B cell (primary cell): ENCODE results near the gene PPP1R14C. TPM values are rescaled to one million over a fixed set of nuclear protein-coding genes. Genes with fewer than 3 reads are reported as not detected.

Experiments used
- ATAC-seq: fragments of 200-7000 bp; cut with Tn5 transposase; one replicate; pipeline ENCODE4 v1.10.0; 2021; ENCODE audit warnings: low read depth, mild to moderate bottlenecking, moderate number of reproducible peaks, moderate library complexity
- CTCF ChIA-PET: fragments of 350-600 bp; sonication (Branson Sonifier 250); formaldehyde crosslinking; loops from one replicate; lab custom pipeline; 2021; ENCODE audit warnings: antibody characterized with exemption, inconsistent platforms; lab: Charles Lee
- POLR2A ChIA-PET: fragments of 350-600 bp; sonication (Branson Sonifier 250); formaldehyde crosslinking; loops from one replicate; lab custom pipeline; 2021; ENCODE audit warnings: antibody characterized with exemption; lab: Charles Lee
- DNase-seq: peaks from one replicate; pipeline ENCODE4 v3.0.0; 2013
- H2AFZ ChIP-seq: 2 replicates; pipeline ENCODE4 v1.6.1; 2012; ENCODE audit warnings: mild to moderate bottlenecking, low read depth, low read length; ENCODE audit not compliant: insufficient read depth, poor library complexity, severe bottlenecking
- H3K27ac ChIP-seq, 2 donors: 1 replicate in 1 of 2; 2 replicates in 1 of 2; pipeline ENCODE4 v1.5.1; 2012 to 2013; ENCODE audit warnings: low read length in 2 of 2, mild to moderate bottlenecking in 2 of 2, moderate library complexity in 1 of 2
- H3K27me3 ChIP-seq, 4 experiments: fragments of 200-600 bp in 1 of 4; sonication (generic) in 1 of 4; replicated peaks in 1 of 4; 1 replicate in 2 of 4; 2 replicates in 2 of 4; pipeline versions ENCODE4 v1.6.1 to v1.7.0; 2013 to 2016; ENCODE audit warnings: low read length in 3 of 4, mild to moderate bottlenecking in 2 of 4, mixed read lengths in 1 of 4, moderate library complexity in 1 of 4; ENCODE audit not compliant: insufficient read depth in 4 of 4, control insufficient read depth in 3 of 4; ENCODE audit errors: control extremely low read depth in 1 of 4
- H3K36me3 ChIP-seq, 2 experiments: replicated peaks in 1 of 2; 1 replicate in 1 of 2; 2 replicates in 1 of 2; pipeline versions ENCODE4 v1.6.1 to v1.7.1; 2013; ENCODE audit warnings: low read length in 1 of 2; ENCODE audit not compliant: insufficient read depth in 2 of 2, control insufficient read depth in 1 of 2; ENCODE audit errors: control extremely low read depth in 1 of 2, extremely low read depth in 1 of 2
- H3K4me1 ChIP-seq, 2 donors: fragments of 200-600 bp in 1 of 2; sonication (generic) in 1 of 2; 1 replicate in 1 of 2; 2 replicates in 1 of 2; pipeline versions ENCODE4 v1.5.1 to v1.6.1; 2013 to 2017; ENCODE audit warnings: low read length in 2 of 2; ENCODE audit not compliant: control insufficient read depth in 2 of 2, insufficient read depth in 2 of 2
- H3K4me2 ChIP-seq: replicated peaks from 2 replicates; pipeline ENCODE3; 2012; ENCODE audit warnings: mild to moderate bottlenecking, low read depth, low read length; ENCODE audit not compliant: poor library complexity, severe bottlenecking
- H3K4me3 ChIP-seq, 5 experiments: fragments of 200-600 bp in 1 of 5; sonication (generic) in 1 of 5; 1 replicate in 3 of 5; 2 replicates in 2 of 5; pipeline versions ENCODE4 v1.5.1 to v1.7.0; 2011 to 2016; ENCODE audit warnings: low read length in 4 of 5, mild to moderate bottlenecking in 4 of 5, low read depth in 2 of 5, control low read depth in 1 of 5, moderate library complexity in 1 of 5; ENCODE audit not compliant: insufficient read depth in 1 of 5; ENCODE audit errors: control extremely low read depth in 1 of 5, extremely low read depth in 1 of 5
- H3K79me2 ChIP-seq: fragments of 200-600 bp; sonication (generic); one replicate; pipeline ENCODE4 v1.6.0; 2016; ENCODE audit warnings: low read length; ENCODE audit not compliant: control insufficient read depth, insufficient read depth
- H3K9ac ChIP-seq: fragments of 200-600 bp; sonication (generic); 2 replicates; pipeline ENCODE4 v1.6.1; 2017; ENCODE audit warnings: mild to moderate bottlenecking, low read length, moderate library complexity
- H3K9me3 ChIP-seq, 3 donors: one replicate each; pipeline versions ENCODE4 v1.6.1 to v1.7.1; 2013; ENCODE audit warnings: low read length in 2 of 3; ENCODE audit not compliant: control insufficient read depth in 2 of 3, insufficient read depth in 1 of 3; ENCODE audit errors: control extremely low read depth in 1 of 3
- H4K20me1 ChIP-seq: 2 replicates; pipeline ENCODE4 v1.6.0; 2012; ENCODE audit warnings: mild to moderate bottlenecking, low read length; ENCODE audit not compliant: insufficient read depth, control insufficient read depth, poor library complexity, severe bottlenecking
- H3K27ac Mint-ChIP-seq: one replicate; pipeline ENCODE4 v1.8.0; 2021; ENCODE audit warnings: mixed read lengths
- H3K27me3 Mint-ChIP-seq: one replicate; pipeline ENCODE4 v1.8.0; 2021; ENCODE audit warnings: mixed read lengths
- H3K4me1 Mint-ChIP-seq: one replicate; pipeline ENCODE4 v1.8.0; 2021; ENCODE audit warnings: mixed read lengths
- H3K4me3 Mint-ChIP-seq: one replicate; pipeline ENCODE4 v1.8.0; 2021; ENCODE audit warnings: mixed read lengths
- H3K9me3 Mint-ChIP-seq: one replicate; pipeline ENCODE4 v1.8.0; 2022; ENCODE audit warnings: mixed read lengths; ENCODE audit not compliant: insufficient read depth
- EZH2 ChIP-seq: IDR thresholded peaks from 2 replicates; pipeline ENCODE4 v1.6.1; 2012; ENCODE audit warnings: borderline replicate concordance, low read depth, mild to moderate bottlenecking, moderate library complexity, low read length; ENCODE audit not compliant: insufficient read depth, poor library complexity, severe bottlenecking
- WGBS: methylation state at CpG from one replicate; pipeline ENCODE4 v1.1.5; 2013; ENCODE audit warnings: missing lambda C conversion rate; ENCODE audit not compliant: insufficient coverage; 5-methylcytosine and 5-hydroxymethylcytosine counted together
- intact Hi-C: fragments of 100-400 bp; cut with micrococcal nuclease; formaldehyde crosslinking; loops from one replicate; pipeline ENCODE4 v1.10.0; 2022
- polyA plus RNA-seq: library from polyadenylated mRNA; depleted of rRNA; stranded (reverse); fragments of >200 nt; gene quantifications from 2 replicates; pipeline ENCODE4 v1.2.3, GENCODE V29; 2012
- total RNA-seq, 2 donors: library from RNA; stranded (reverse); fragments of 120-200 nt in 1 of 2; gene quantifications; 1 replicate in 1 of 2; 2 replicates in 1 of 2; pipeline versions ENCODE4 v1.2.3 to v1.2.4, GENCODE V29; 2013 to 2022
- TF ChIP-seq, protein P1 (sequence below): fragments of 200-600 bp; IDR thresholded peaks from one replicate; pipeline ENCODE4 v1.8.0; 2022; ENCODE audit warnings: antibody characterized with exemption, mild to moderate bottlenecking

The PPP1R14C gene
- total and polyA plus RNA-seq, 2 donors (not counting 1 experiment from before 2014, with no cell fraction given), result not detected

DNA sequence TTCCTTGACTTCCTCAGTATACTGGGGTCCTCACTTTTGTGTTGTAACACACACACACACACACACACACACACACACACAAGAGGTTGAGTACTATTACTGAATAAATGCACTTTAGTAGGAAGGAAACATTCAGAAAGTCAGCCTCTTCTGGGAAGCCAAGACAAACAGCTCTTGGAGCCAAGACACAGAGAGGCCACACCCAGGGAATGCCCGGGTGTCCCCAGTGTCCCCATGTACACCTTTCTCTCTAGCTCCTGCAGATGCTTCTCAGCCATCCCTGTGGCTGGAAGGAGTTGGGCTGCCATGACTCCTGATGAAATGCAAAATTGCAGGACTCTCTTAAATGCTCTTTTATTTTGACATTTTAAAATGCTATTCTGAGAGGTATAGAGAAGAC, 70.5 kb downstream of the PPP1R14C start:
- no peak overlapping the region for H3K27ac ChIP-seq
- intact Hi-C loops, result no loop called here
- Mint-ChIP-seq H3K9me3 (no peaks in the 10 kb centered on the region), H3K4me3 (no peak overlapping the region), H3K4me1 (peaks cover 10% of the 10 kb centered on the region), H3K27ac (no peak overlapping the region), H3K27me3 (peaks cover 4% of the 10 kb centered on the region)
- H3K4me2 ChIP-seq, result peak overlapping the region; percentile 17
- ATAC-seq, result no peak
- H3K27me3 ChIP-seq, result peaks cover 0 to 5% (median 1%) of the 10 kb centered on the region in 4 experiments
- TF ChIP-seq, protein P1, sequence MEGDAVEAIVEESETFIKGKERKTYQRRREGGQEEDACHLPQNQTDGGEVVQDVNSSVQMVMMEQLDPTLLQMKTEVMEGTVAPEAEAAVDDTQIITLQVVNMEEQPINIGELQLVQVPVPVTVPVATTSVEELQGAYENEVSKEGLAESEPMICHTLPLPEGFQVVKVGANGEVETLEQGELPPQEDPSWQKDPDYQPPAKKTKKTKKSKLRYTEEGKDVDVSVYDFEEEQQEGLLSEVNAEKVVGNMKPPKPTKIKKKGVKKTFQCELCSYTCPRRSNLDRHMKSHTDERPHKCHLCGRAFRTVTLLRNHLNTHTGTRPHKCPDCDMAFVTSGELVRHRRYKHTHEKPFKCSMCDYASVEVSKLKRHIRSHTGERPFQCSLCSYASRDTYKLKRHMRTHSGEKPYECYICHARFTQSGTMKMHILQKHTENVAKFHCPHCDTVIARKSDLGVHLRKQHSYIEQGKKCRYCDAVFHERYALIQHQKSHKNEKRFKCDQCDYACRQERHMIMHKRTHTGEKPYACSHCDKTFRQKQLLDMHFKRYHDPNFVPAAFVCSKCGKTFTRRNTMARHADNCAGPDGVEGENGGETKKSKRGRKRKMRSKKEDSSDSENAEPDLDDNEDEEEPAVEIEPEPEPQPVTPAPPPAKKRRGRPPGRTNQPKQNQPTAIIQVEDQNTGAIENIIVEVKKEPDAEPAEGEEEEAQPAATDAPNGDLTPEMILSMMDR, result no peak
- TF ChIP-seq EZH2, result no peak
- H3K36me3 ChIP-seq, result no peaks in the 10 kb centered on the region
- ChIA-PET POLR2A (no interaction called here), CTCF (interaction anchor here (0.7 kb wide), 1 partner anchor 121 kb away, joined by 3 read pairs; no protein-coding TSS in a partner anchor)
- WGBS, result 100% methylated on average over 1 of the region's 1 CpG
- no peaks in the 10 kb centered on the region for H3K79me2 ChIP-seq
- DNase-seq, result no peak
- H2AFZ ChIP-seq, result no peak overlapping the region
- H4K20me1 ChIP-seq, result no peaks in the 10 kb centered on the region
- no peak overlapping the region for H3K4me3 ChIP-seq
- H3K4me1 ChIP-seq, result peaks cover 9 to 10% of the 10 kb centered on the region in 2 donors
- no peaks in the 10 kb centered on the region for H3K9me3 ChIP-seq
- H3K9ac ChIP-seq, result no peak overlapping the region

DNA sequence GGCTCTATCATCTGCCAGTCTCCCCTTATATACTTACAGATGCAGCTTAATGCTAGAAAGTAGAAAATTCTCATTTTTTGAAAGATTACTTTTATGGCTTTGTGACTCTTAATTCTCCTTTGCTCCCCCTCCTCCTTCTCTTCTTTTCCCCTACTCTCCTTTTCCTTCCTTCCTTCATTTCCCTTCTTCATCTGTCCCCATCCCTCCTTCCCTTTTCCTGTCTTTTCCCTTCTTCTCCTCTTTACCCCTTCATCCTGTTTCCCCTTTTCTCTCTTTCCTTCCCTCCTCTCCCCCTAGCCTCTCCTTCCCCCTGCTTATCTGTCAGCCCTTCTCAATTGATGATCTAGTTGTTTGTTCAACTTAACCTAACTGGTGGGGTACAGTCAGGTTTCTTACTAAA, 71.5 kb downstream of the PPP1R14C start:
- Histone ChIP-seq H3K27ac (no peak overlapping the region), H3K4me3 (no peak overlapping the region), H3K79me2 (no peaks in the 10 kb centered on the region), H3K27me3 (peaks cover 0 to 5% (median 1%) of the 10 kb centered on the region in 4 experiments), H2AFZ (no peak overlapping the region), H4K20me1 (no peaks in the 10 kb centered on the region), H3K36me3 (no peaks in the 10 kb centered on the region), H3K4me1 (peaks cover 9 to 10% of the 10 kb centered on the region in 2 donors), H3K9ac (no peak overlapping the region), H3K4me2 (no peak overlapping the region), H3K9me3 (no peaks in the 10 kb centered on the region)
- H3K9me3 Mint-ChIP-seq, result no peaks in the 10 kb centered on the region
- H3K27ac Mint-ChIP-seq, result no peak overlapping the region
- intact Hi-C loops, result no loop called here
- POLR2A ChIA-PET, result no interaction called here
- CTCF ChIA-PET, result no interaction called here
- no peak for DNase-seq
- H3K4me3 Mint-ChIP-seq, result no peak overlapping the region
- H3K27me3 Mint-ChIP-seq, result peaks cover 4% of the 10 kb centered on the region
- no peak for ATAC-seq
- TF ChIP-seq, protein P1, result no peak
- TF ChIP-seq EZH2, result no peak
- peaks cover 10% of the 10 kb centered on the region for H3K4me1 Mint-ChIP-seq
